GM18520 (cell line): ENCODE data around the gene DNAH10.

ENCODE experiments used
- ATAC-seq: cut with Tn5 transposase; IDR thresholded peaks from one replicate; pipeline ENCODE4 v1.9.1; 2021; ENCODE audit not compliant: unreplicated experiment

Gene DNAH10

GRCh38 chr12:123931686-123932321 is 169.7 kb downstream of the DNAH10 start:
- ATAC-seq, result no peak

- ATAC-seq, result no peak
These were observed 171.1 kb downstream of the DNAH10 start for GRCh38 chr12:123933214-123933613.

GRCh38 chr12:123934016-123934620 is 172.0 kb downstream of the DNAH10 start:
- no peak for ATAC-seq

- no peak for ATAC-seq
These were observed 172.7 kb downstream of the DNAH10 start for GRCh38 chr12:123934829-123935228.

GRCh38 chr12:123935956-123936355 is 173.9 kb downstream of the DNAH10 start:
- no peak for ATAC-seq

- no peak for ATAC-seq
These were observed 174.4 kb downstream of the DNAH10 start for GRCh38 chr12:123936471-123936870.

- no peak for ATAC-seq
These were observed 175.0 kb downstream of the DNAH10 start for GRCh38 chr12:123936956-123937706.

- no peak for ATAC-seq
These were observed 175.8 kb downstream of the DNAH10 start for GRCh38 chr12:123937707-123938591.

GRCh38 chr12:123938679-123939480 is 176.8 kb downstream of the DNAH10 start:
- ATAC-seq, result no peak

GRCh38 chr12:123939716-123940626 is 177.9 kb downstream of the DNAH10 start:
- ATAC-seq, result no peak

- no peak for ATAC-seq
These were observed 178.5 kb downstream of the DNAH10 start for GRCh38 chr12:123940627-123940966.

- no peak for ATAC-seq
These were observed 178.9 kb downstream of the DNAH10 start for GRCh38 chr12:123941000-123941399.

- ATAC-seq, result no peak
These were observed 179.6 kb downstream of the DNAH10 start for GRCh38 chr12:123941624-123942237.

- ATAC-seq, result no peak
These were observed 180.1 kb downstream of the DNAH10 start for GRCh38 chr12:123942238-123942653.

- no peak for ATAC-seq
These were observed 181.0 kb downstream of the DNAH10 start for GRCh38 chr12:123942911-123943648.

- ATAC-seq, result no peak
These were observed 181.7 kb downstream of the DNAH10 start for GRCh38 chr12:123943816-123944215.

- no peak for ATAC-seq
These were observed 182.6 kb downstream of the DNAH10 start for GRCh38 chr12:123944696-123945095.
